K562 (cell line): Measurements from ENCODE around the gene PLEKHM3. TPM values are rescaled to one million over a fixed set of nuclear protein-coding genes. Genes with fewer than 3 reads are reported as not detected.

ENCODE experiments used
- BRF2 ChIP-seq: IDR thresholded peaks from 3 replicates; pipeline ENCODE4 v1.6.1; 2011; ENCODE audit warnings: borderline replicate concordance, mild to moderate bottlenecking; ENCODE audit not compliant: insufficient read length, insufficient read depth
- DPF2 ChIP-seq: fragments of 450-650 bp; IDR thresholded peaks from 2 replicates; pipeline ENCODE4 v1.6.1; 2016
- EGR1 ChIP-seq: fragments of 450-650 bp; conservative IDR thresholded peaks from 2 replicates; pipeline ENCODE4 v1.6.1; 2017; ENCODE audit warnings: mild to moderate bottlenecking
- ELF1 ChIP-seq: fragments of 200-800 bp; sonication (Bioruptor generic); IDR thresholded peaks from 2 replicates; pipeline ENCODE4 v1.6.1; 2016; ENCODE audit warnings: missing genetic modification characterization, missing compliant biosample characterization
- FUS ChIP-seq: fragments of 200-400 bp; formaldehyde crosslinking; optimal IDR thresholded peaks from 2 replicates; pipeline ENCODE3; 2017; ENCODE audit warnings: low read depth, low read length
- GATA2 ChIP-seq: sonication (generic); formaldehyde crosslinking; IDR thresholded peaks from 2 replicates; pipeline ENCODE4 v1.4.0; 2020; ENCODE audit warnings: mild to moderate bottlenecking, missing genetic modification reagents
- GATAD2B ChIP-seq: fragments of 450-650 bp; IDR thresholded peaks from 2 replicates; pipeline ENCODE4 v1.6.1; 2017; ENCODE audit warnings: mild to moderate bottlenecking, borderline replicate concordance
- KAT8 ChIP-seq: fragments of 450-650 bp; IDR thresholded peaks from 2 replicates; pipeline ENCODE4 v1.6.1; 2016; ENCODE audit warnings: low read depth, mild to moderate bottlenecking
- KDM1A ChIP-seq, 2 experiments: fragments of 450-650 bp; IDR thresholded peaks; 2 replicates each; pipeline ENCODE4 v1.6.1; 2016; ENCODE audit warnings: mild to moderate bottlenecking in 2 of 2
- MLX ChIP-seq, 2 experiments: fragments of 450-650 bp in 1 of 2; sonication (generic) in 1 of 2; formaldehyde crosslinking; conservative IDR thresholded peaks; 2 replicates each; pipeline versions ENCODE4 v1.4.0 to v1.8.1; 2020 to 2022; ENCODE audit warnings: mild to moderate bottlenecking in 1 of 2, missing genetic modification reagents in 1 of 2
- NUFIP1 ChIP-seq: fragments of 450-650 bp; IDR thresholded peaks from 2 replicates; pipeline ENCODE4 v1.6.1; 2018; ENCODE audit not compliant: partially characterized antibody
- RBFOX2 ChIP-seq: fragments of 200-400 bp; formaldehyde crosslinking; IDR thresholded peaks from 2 replicates; pipeline ENCODE4 v1.6.1; 2017; ENCODE audit warnings: low read depth, mild to moderate bottlenecking, low read length, moderate library complexity
- SIX5 ChIP-seq, 2 experiments: IDR thresholded peaks; 2 replicates each; pipeline ENCODE4 v1.6.1; 2011; ENCODE audit warnings: low read length in 2 of 2, borderline replicate concordance in 1 of 2, low read depth in 1 of 2, mild to moderate bottlenecking in 1 of 2, moderate library complexity in 1 of 2; ENCODE audit not compliant: insufficient read depth in 1 of 2
- ZNF140 ChIP-seq: fragments of 250-450 bp; sonication (Bioruptor Pico); IDR thresholded peaks from 2 replicates; pipeline ENCODE4 v1.8.0; 2021; ENCODE audit warnings: moderate library complexity, mild to moderate bottlenecking, inconsistent platforms
- ZNF316 ChIP-seq: fragments of 450-650 bp; IDR thresholded peaks from 2 replicates; pipeline ENCODE4 v1.6.1; 2016
- ZNF407 ChIP-seq: fragments of 450-650 bp; IDR thresholded peaks from 2 replicates; pipeline ENCODE4 v1.6.1; 2016; ENCODE audit warnings: low read depth
- polyA plus RNA-seq, 8 experiments: library from polyadenylated mRNA; depleted of rRNA in 4 of 8; stranded (reverse) in 5 of 8; unstranded in 3 of 8; fragments of >200 nt; fragmentation: Nextera tagmentation in 2 of 8; fragmentation: Illumina TruSeq in 1 of 8; extraction: Ambion mirVana in 2 of 8; extraction: Trizol in 1 of 8; gene quantifications; 2 replicates each; pipeline versions ENCODE4 v1.2.1 to v1.2.3, GENCODE V29; 2011 to 2014; ENCODE audit warnings: inconsistent platforms in 1 of 8, missing spikeins in 1 of 8
- total RNA-seq, 7 experiments: library from RNA; depleted of rRNA in 6 of 7; stranded (reverse); fragments of >200 nt in 6 of 7; fragmentation: Illumina TruSeq in 2 of 7; extraction: Trizol in 2 of 7; gene quantifications; 2 replicates each; pipeline versions ENCODE4 v1.2.1 to v1.2.3, GENCODE V29; 2011 to 2021; ENCODE audit warnings: low replicate concordance in 1 of 7
- TF ChIP-seq, protein P1 (sequence below): fragments of 450-650 bp; formaldehyde crosslinking; IDR thresholded peaks from 2 replicates; pipeline ENCODE4 v1.4.0; 2020; ENCODE audit warnings: mild to moderate bottlenecking, moderate library complexity

The PLEKHM3 gene
- total and polyA plus RNA-seq, 9 of the 15 experiments (the other 6 are each of a cell fraction or from before 2014, with no cell fraction given), result 0.24 to 1.6 (median 1.0) TPM

GRCh38 chr2:207772081-207772843 is 253.1 kb downstream of the PLEKHM3 start (continued):
- TF ChIP-seq ZNF316 (no peak), ELF1 (tag) (peak; percentile 60), ZNF407 (no peak), MLX (CRISPR knock-in tag; conservative IDR thresholded peaks at IDR 0.05) (peak in 1 of 2 experiments; percentile 95; a peak in 2 of 4 replicates), RBFOX2 (peak; percentile 68), SIX5 (IDR thresholded peaks at IDR 0.05; ENCODE audit: borderline replicate concordance in 1 of 2, insufficient read depth in 1 of 2, low read depth in 1 of 2, low read length in 2 of 2) (peak; percentile 33 to 69; a peak in 3 of 4 replicates), KDM1A (IDR thresholded peaks at IDR 0.05) (0 out of 4 replicates have a peak, but pooled peaks of 1 of the 2 experiments have one; percentile 15), NUFIP1 (peak; percentile 98), KAT8 (no peak), FUS (no peak), BRF2 (no peak), GATA2 (CRISPR knock-in tag) (no peak), ZNF140 (CRISPR knock-in tag) (peak; percentile 99), DPF2 (no peak), EGR1 (peak; percentile 77), GATAD2B (no peak)
- TF ChIP-seq, protein P1, sequence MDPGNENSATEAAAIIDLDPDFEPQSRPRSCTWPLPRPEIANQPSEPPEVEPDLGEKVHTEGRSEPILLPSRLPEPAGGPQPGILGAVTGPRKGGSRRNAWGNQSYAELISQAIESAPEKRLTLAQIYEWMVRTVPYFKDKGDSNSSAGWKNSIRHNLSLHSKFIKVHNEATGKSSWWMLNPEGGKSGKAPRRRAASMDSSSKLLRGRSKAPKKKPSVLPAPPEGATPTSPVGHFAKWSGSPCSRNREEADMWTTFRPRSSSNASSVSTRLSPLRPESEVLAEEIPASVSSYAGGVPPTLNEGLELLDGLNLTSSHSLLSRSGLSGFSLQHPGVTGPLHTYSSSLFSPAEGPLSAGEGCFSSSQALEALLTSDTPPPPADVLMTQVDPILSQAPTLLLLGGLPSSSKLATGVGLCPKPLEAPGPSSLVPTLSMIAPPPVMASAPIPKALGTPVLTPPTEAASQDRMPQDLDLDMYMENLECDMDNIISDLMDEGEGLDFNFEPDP (CRISPR knock-in tag), result peak; percentile 99
